Measurements from ENCODE around the gene SAP30BP.

Gene SAP30BP

DNA sequence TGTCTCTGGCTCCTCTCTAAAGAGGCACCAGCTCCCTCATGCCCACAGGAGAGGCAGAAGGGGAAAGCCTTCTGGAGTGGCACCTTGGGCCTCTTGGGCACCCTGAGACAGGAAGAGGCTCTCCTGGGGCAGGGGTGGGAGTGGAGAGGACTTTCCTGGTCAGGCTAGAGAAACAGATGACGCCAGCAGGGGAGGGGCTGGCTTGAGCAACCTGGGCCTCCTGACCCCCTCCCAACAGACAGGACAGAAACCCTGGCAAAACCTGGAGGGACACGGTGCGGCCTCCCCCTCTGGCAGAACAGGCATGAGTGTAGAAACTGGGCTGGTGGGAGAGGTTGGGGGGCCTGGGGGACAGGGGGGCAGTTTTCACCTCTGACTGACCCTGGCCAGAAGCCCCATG, 27.8 kb upstream of the SAP30BP start:
- WGBS, 2 experiments, result 96 to 97% methylated on average over 3 of the region's 3 CpGs
- no peak overlapping the region for H3K27ac ChIP-seq (ENCODE audit: insufficient read depth, low read depth, low read length, poor library complexity, severe bottlenecking)

DNA sequence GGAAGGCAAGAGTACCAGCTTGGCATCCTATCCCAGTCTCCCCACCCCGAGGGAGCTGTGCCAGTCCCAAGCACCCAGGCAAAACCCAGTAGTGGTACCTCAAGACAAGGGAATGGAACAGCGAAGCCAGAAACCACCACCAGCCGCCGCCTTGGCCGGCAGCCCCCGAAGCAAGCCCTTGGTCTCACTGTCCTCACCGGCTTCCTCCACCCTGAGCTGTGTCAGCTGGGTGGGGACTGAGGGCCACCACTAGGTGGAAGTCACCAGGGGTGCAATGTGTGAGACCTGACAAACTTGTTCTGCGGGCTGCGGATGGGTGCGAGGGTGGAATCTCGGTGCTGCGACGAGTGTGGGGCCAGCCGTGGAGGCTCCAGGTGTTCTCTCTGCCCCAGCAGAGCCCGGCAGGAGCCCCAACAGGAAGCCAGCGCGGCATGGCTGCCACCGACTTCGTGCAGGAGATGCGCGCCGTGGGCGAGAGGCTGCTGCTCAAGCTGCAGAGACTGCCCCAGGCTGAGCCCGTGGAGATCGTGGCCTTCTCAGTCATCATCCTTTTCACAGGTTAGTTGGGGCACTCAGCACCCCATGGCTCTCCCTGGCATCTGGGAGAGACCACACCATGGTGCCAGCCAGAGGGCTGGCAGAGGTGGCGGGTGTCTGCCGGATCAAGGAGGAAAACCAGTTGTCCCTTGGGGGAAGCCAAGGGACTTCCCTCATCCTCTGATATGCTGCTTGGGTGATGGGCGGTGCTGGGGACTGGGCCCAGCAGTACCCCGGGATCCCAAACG, 27.2 kb upstream of the SAP30BP start:
- peaks cover 17% of the 10 kb centered on the region for H3K4me1 ChIP-seq (ENCODE audit: control insufficient read depth, insufficient read depth, low read length)
- WGBS, 2 experiments, result 94% methylated on average over 30 of the region's 30 CpGs
- no peak overlapping the region for H3K27ac ChIP-seq (ENCODE audit: insufficient read depth, low read depth, low read length, poor library complexity, severe bottlenecking)

More for the DNA sequence above, 27.8 kb upstream of the SAP30BP start:
- no peaks in the 10 kb centered on the region for H3K36me3 ChIP-seq (ENCODE audit: control insufficient read depth, insufficient read depth, low read length)
- no peaks in the 10 kb centered on the region for H3K27me3 ChIP-seq (ENCODE audit: control insufficient read depth, insufficient read depth, low read length, poor library complexity, severe bottlenecking)
- no peaks in the 10 kb centered on the region for H3K9me3 ChIP-seq (ENCODE audit: control insufficient read depth, low read length)
- no peak overlapping the region for H3K4me3 ChIP-seq (ENCODE audit: insufficient read depth, low read depth, low read length)
- peaks cover 24% of the 10 kb centered on the region for H3K4me1 ChIP-seq (ENCODE audit: control insufficient read depth, insufficient read depth, low read length)

DNA sequence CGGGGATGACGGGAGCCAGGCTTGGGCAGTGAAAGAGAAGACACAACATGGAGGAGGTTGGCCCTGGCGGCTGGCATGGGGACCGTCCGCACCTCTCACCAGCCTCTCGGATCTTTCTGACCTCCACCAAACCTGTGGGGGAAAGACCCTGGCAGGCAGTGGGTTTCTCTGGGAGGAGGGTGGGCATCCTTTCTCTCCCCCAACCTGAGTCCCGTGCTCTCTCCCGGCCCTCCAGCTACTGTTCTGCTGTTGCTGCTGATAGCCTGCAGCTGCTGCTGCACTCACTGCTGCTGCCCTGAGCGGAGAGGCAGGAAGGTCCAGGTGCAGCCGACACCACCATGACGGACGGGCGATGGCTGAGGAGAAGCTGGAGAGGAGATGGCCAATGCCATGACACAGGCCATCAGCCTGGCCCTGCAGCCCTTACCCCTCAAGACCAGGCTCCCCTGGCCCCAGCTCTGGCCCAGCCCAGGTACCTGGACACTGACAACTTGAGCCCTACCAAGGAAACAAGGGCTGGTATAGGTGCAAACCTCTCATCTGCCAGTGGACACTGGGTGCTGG, 26.5 kb upstream of the SAP30BP start:
- Histone ChIP-seq H3K36me3 (ENCODE audit: control insufficient read depth, insufficient read depth, low read length) (no peaks in the 10 kb centered on the region), H3K4me3 (ENCODE audit: insufficient read depth, low read depth, low read length) (no peak overlapping the region), H3K4me1 (ENCODE audit: control insufficient read depth, insufficient read depth, low read length) (peaks cover 11% of the 10 kb centered on the region), H3K27me3 (ENCODE audit: control insufficient read depth, insufficient read depth, low read length, poor library complexity, severe bottlenecking) (no peaks in the 10 kb centered on the region), H3K27ac (ENCODE audit: insufficient read depth, low read depth, low read length, poor library complexity, severe bottlenecking) (no peak overlapping the region), H3K9me3 (ENCODE audit: control insufficient read depth, low read length) (no peaks in the 10 kb centered on the region)
- 94 to 98% methylated on average over 13 of the region's 13 CpGs for WGBS, 2 experiments

More for the DNA sequence above, 27.2 kb upstream of the SAP30BP start:
- H3K36me3 ChIP-seq (ENCODE audit: control insufficient read depth, insufficient read depth, low read length), result no peaks in the 10 kb centered on the region
- no peak overlapping the region for H3K4me3 ChIP-seq (ENCODE audit: insufficient read depth, low read depth, low read length)
- no peaks in the 10 kb centered on the region for H3K9me3 ChIP-seq (ENCODE audit: control insufficient read depth, low read length)
- H3K27me3 ChIP-seq (ENCODE audit: control insufficient read depth, insufficient read depth, low read length, poor library complexity, severe bottlenecking), result no peaks in the 10 kb centered on the region

DNA sequence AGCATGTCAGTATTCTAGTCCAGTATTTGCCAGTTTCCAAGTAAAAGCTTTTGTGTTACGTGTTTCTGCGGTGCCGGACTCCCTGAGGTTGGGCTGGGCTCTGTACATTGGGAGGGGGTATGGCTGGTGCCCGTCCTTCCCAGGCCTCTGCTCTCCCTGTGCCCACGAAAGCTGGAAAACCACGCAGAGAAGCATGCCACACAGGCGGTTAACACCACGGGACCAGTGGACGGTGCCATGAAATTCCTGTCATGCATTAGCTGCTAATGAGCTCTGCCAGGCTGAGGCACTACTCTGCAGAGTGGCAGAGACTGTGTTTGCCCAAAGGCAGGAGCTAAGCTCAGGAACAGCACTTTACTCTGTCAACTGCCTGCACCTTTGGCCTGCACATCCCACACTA, 25.8 kb upstream of the SAP30BP start:
- H3K36me3 ChIP-seq (ENCODE audit: control insufficient read depth, insufficient read depth, low read length), result no peaks in the 10 kb centered on the region
- WGBS, 2 experiments, result 95% methylated on average over 9 of the region's 9 CpGs
- H3K27ac ChIP-seq (ENCODE audit: insufficient read depth, low read depth, low read length, poor library complexity, severe bottlenecking), result no peak overlapping the region
- no peak overlapping the region for H3K4me3 ChIP-seq (ENCODE audit: insufficient read depth, low read depth, low read length)
- H3K9me3 ChIP-seq (ENCODE audit: control insufficient read depth, low read length), result no peaks in the 10 kb centered on the region
- no peaks in the 10 kb centered on the region for H3K27me3 ChIP-seq (ENCODE audit: control insufficient read depth, insufficient read depth, low read length, poor library complexity, severe bottlenecking)
- peaks cover 6% of the 10 kb centered on the region for H3K4me1 ChIP-seq (ENCODE audit: control insufficient read depth, insufficient read depth, low read length)

- H3K27ac ChIP-seq (ENCODE audit: insufficient read depth, low read depth, low read length, poor library complexity, severe bottlenecking), result no peak overlapping the region
- no peaks in the 10 kb centered on the region for H3K27me3 ChIP-seq (ENCODE audit: control insufficient read depth, insufficient read depth, low read length, poor library complexity, severe bottlenecking)
- H3K4me3 ChIP-seq (ENCODE audit: insufficient read depth, low read depth, low read length), result no peak overlapping the region
- no peaks in the 10 kb centered on the region for H3K9me3 ChIP-seq (ENCODE audit: control insufficient read depth, low read length)
- 93 to 94% methylated on average over 6 to 7 of the region's 7 CpGs for WGBS, 2 experiments
- H3K36me3 ChIP-seq (ENCODE audit: control insufficient read depth, insufficient read depth, low read length), result no peaks in the 10 kb centered on the region
- H3K4me1 ChIP-seq (ENCODE audit: control insufficient read depth, insufficient read depth, low read length), result peaks cover 6% of the 10 kb centered on the region
These were observed 24.9 kb upstream of the SAP30BP start for GRCh38 chr17:75642182-75642783.

GRCh38 chr17:75642784-75643642, 24.1 kb upstream of the SAP30BP start:
- Histone ChIP-seq H3K27ac (ENCODE audit: insufficient read depth, low read depth, low read length, poor library complexity, severe bottlenecking) (no peak overlapping the region), H3K4me3 (ENCODE audit: insufficient read depth, low read depth, low read length) (no peak overlapping the region)

DNA sequence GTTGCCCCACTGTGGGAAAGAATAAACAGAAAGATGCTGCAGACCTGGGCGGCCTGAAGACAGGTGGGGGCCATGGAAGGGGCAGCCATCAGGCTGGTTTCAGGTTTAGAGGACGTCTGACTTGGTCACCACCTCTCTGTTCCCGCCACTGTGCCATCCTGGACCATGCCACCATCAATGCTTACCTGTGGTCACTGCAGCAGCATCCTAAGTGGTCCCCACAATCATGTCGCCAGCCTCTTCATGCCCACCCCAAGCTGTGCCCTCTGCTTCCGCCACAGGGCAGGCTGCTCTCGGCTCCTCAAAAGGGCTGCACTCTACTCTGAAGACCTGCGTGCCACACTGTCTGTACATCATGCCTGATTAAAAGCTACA, 23.5 kb upstream of the SAP30BP start:
- peaks cover 6% of the 10 kb centered on the region for H3K4me1 ChIP-seq (ENCODE audit: control insufficient read depth, insufficient read depth, low read length)
- WGBS, 2 experiments, result 91 to 93% methylated on average over 7 of the region's 7 CpGs
- no peaks in the 10 kb centered on the region for H3K27me3 ChIP-seq (ENCODE audit: control insufficient read depth, insufficient read depth, low read length, poor library complexity, severe bottlenecking)
- no peaks in the 10 kb centered on the region for H3K36me3 ChIP-seq (ENCODE audit: control insufficient read depth, insufficient read depth, low read length)
- H3K9me3 ChIP-seq (ENCODE audit: control insufficient read depth, low read length), result no peaks in the 10 kb centered on the region
- H3K27ac ChIP-seq (ENCODE audit: insufficient read depth, low read depth, low read length, poor library complexity, severe bottlenecking), result no peak overlapping the region
- H3K4me3 ChIP-seq (ENCODE audit: insufficient read depth, low read depth, low read length), result no peak overlapping the region

More at GRCh38 chr17:75642784-75643642, 24.1 kb upstream of the SAP30BP start:
- 72 to 73% methylated on average over 17 of the region's 17 CpGs for WGBS, 2 experiments
- H3K36me3 ChIP-seq (ENCODE audit: control insufficient read depth, insufficient read depth, low read length), result no peaks in the 10 kb centered on the region
- peaks cover 6% of the 10 kb centered on the region for H3K4me1 ChIP-seq (ENCODE audit: control insufficient read depth, insufficient read depth, low read length)
- H3K27me3 ChIP-seq (ENCODE audit: control insufficient read depth, insufficient read depth, low read length, poor library complexity, severe bottlenecking), result no peaks in the 10 kb centered on the region
- H3K9me3 ChIP-seq (ENCODE audit: control insufficient read depth, low read length), result no peaks in the 10 kb centered on the region

- Histone ChIP-seq H3K27ac (ENCODE audit: insufficient read depth, low read depth, low read length, poor library complexity, severe bottlenecking) (no peak overlapping the region), H3K4me3 (ENCODE audit: insufficient read depth, low read depth, low read length) (no peak overlapping the region)
- WGBS, 2 experiments, result 78 to 79% methylated on average over 7 of the region's 7 CpGs
These were observed 21.6 kb upstream of the SAP30BP start for GRCh38 chr17:75645501-75645888.

GRCh38 chr17:75645889-75646637, 21.1 kb upstream of the SAP30BP start:
- H3K27ac ChIP-seq (ENCODE audit: insufficient read depth, low read depth, low read length, poor library complexity, severe bottlenecking), result no peak overlapping the region

More at GRCh38 chr17:75645501-75645888, 21.6 kb upstream of the SAP30BP start:
- H3K4me1 ChIP-seq (ENCODE audit: control insufficient read depth, insufficient read depth, low read length), result peaks cover 6% of the 10 kb centered on the region
- no peaks in the 10 kb centered on the region for H3K27me3 ChIP-seq (ENCODE audit: control insufficient read depth, insufficient read depth, low read length, poor library complexity, severe bottlenecking)
- peaks cover 1% of the 10 kb centered on the region for H3K36me3 ChIP-seq (ENCODE audit: control insufficient read depth, insufficient read depth, low read length)
- H3K9me3 ChIP-seq (ENCODE audit: control insufficient read depth, low read length), result no peaks in the 10 kb centered on the region

More at GRCh38 chr17:75645889-75646637, 21.1 kb upstream of the SAP30BP start:
- Histone ChIP-seq H3K27me3 (ENCODE audit: control insufficient read depth, insufficient read depth, low read length, poor library complexity, severe bottlenecking) (no peaks in the 10 kb centered on the region), H3K9me3 (ENCODE audit: control insufficient read depth, low read length) (no peaks in the 10 kb centered on the region), H3K4me1 (ENCODE audit: control insufficient read depth, insufficient read depth, low read length) (peaks cover 6% of the 10 kb centered on the region), H3K4me3 (ENCODE audit: insufficient read depth, low read depth, low read length) (no peak overlapping the region), H3K36me3 (ENCODE audit: control insufficient read depth, insufficient read depth, low read length) (peaks cover 7% of the 10 kb centered on the region)
- WGBS, 2 experiments, result 89 to 90% methylated on average over 17 of the region's 17 CpGs

All from ectodermal cell (in vitro differentiated cells).